Mucosa of stomach (tissue), 1 donor: ENCODE data around the gene TRMT2B.
A peak's percentile ranks its signal among the peaks of the same experiment; 100 is the strongest.

Source experiments
- H3K27me3 ChIP-seq: one replicate; pipeline ENCODE4 v1.7.0; 2013; ENCODE audit warnings: mild to moderate bottlenecking, low read length; ENCODE audit not compliant: control insufficient read depth, insufficient read depth
- H3K36me3 ChIP-seq: one replicate; pipeline ENCODE4 v1.7.0; 2013; ENCODE audit warnings: low read length; ENCODE audit not compliant: control insufficient read depth, insufficient read depth
- H3K4me1 ChIP-seq: one replicate; pipeline ENCODE4 v1.7.0; 2013; ENCODE audit warnings: mild to moderate bottlenecking, low read length; ENCODE audit not compliant: control insufficient read depth, insufficient read depth
- H3K4me3 ChIP-seq: one replicate; pipeline ENCODE4 v1.7.0; 2013; ENCODE audit warnings: low read length
- H3K9ac ChIP-seq: one replicate; pipeline ENCODE4 v1.7.0; 2013; ENCODE audit warnings: mild to moderate bottlenecking, low read length, moderate library complexity
- H3K9me3 ChIP-seq: one replicate; pipeline ENCODE4 v1.7.0; 2013; ENCODE audit warnings: mild to moderate bottlenecking, low read length, moderate library complexity; ENCODE audit not compliant: control insufficient read depth
- donor health status: Pancreatic carcinoma.

TRMT2B gene, protein sequence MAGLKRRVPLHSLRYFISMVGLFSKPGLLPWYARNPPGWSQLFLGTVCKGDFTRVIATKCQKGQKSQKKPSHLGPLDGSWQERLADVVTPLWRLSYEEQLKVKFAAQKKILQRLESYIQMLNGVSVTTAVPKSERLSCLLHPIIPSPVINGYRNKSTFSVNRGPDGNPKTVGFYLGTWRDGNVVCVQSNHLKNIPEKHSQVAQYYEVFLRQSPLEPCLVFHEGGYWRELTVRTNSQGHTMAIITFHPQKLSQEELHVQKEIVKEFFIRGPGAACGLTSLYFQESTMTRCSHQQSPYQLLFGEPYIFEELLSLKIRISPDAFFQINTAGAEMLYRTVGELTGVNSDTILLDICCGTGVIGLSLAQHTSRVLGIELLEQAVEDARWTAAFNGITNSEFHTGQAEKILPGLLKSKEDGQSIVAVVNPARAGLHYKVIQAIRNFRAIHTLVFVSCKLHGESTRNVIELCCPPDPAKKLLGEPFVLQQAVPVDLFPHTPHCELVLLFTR

DNA sequence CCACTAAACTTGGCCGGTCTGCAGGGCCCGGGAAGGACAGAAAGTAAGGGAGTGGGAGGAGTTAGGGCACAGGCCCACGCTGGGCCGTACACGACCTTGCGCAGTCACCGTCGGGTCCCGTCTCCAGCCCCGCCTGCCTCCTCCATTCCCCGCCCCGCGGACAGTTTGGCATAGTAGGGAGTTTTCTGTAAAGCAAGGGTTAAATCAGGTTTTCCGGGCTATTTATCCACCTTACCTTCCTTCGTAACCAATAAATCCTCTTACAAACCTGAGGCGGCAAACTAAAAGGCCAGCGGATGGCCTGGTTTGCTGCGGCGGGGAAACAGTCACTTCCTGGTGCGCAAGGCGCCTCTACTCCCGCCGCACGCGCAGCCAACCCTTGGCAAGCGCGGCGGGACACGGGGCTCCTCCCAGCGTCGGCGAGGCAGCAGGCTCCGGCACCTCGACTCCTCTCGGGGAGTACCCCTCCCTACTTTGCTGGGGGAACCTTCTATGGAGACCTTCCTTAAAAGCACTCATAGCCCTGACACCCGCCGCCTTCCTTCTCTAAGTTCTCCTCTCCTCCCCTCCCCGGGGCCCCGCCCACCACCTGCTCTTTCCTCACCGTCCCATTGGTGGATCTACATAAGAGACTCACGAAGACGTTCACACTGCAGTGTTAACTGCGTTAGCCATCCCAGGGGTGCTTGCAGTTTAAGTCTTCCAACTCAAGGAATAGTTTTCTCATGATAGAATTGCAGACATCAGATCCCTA, at the start of gene TRMT2B:
Gene TRMT2B, minus strand, starts transcription at position 563 of the 754 bp plus-strand sequence. CDS start 9,822 bp downstream, outside the sequence.
- Histone ChIP-seq H3K4me3 (peak within 1 kb of the TSS; percentile 40), H3K4me1 (no peaks in the 10 kb centered on the region), H3K27me3 (no peaks in the 10 kb centered on the region), H3K9ac (peak within 1 kb of the TSS; percentile 84), H3K36me3 (no peaks in the 10 kb centered on the region), H3K9me3 (no peaks in the 10 kb centered on the region)

DNA sequence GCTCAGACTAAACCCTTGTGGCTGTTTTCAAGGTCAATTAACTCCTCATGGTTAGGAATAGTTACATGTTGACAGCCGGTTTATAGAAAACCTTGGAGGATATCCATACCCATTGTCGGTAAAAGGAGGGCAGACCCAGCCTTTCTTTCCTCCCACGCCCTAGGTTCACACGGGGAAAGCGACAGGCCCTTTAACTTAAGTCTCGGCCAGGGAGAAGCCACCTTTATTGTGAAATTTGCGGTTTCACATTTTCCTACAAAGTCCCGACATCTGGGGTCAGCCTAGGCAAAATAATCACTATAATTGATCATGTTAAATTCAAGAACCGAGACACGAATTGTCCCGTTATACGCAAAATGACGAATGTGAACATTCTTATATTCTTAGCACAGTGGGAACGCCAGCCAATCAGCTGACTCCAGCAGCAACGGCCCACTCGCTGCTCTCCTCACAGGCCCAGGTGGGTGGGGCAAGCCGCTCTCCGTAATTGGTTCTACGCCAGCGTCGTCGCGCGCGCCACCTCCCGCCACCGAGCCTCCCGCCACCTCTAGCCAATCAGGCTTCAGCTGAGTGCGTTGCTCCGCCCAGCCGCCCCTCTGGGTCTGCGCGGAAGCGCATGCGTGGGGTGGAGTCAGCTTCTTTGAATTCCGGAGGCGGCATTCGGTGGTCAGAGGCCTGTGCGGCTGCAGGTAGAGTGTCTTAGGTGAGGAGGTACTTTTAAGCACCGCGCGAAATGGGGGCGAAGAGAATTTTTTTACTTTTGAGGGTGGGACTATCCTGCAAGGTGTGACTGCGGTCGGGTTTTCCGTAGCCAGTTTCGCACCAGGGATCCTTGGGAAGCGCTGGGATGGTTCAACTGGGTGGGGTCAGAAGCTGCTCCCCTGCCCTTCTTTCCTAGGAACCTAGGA, 45.9 kb upstream of the TRMT2B start, which contains the start of gene CENPI:
Gene CENPI, plus strand, starts transcription at position 659 of the 908 bp plus-strand sequence. CDS start 2,867 bp downstream, outside the sequence.
- no peaks in the 10 kb centered on the region for H3K9me3 ChIP-seq
- peak within 1 kb of the TSS; percentile 60 for H3K4me3 ChIP-seq
- H3K4me1 ChIP-seq = peaks cover 3% of the 10 kb centered on the region
- peak within 1 kb of the TSS; percentile 64 for H3K9ac ChIP-seq
- H3K36me3 ChIP-seq = no peaks in the 10 kb centered on the region
- H3K27me3 ChIP-seq = no peaks in the 10 kb centered on the region

DNA sequence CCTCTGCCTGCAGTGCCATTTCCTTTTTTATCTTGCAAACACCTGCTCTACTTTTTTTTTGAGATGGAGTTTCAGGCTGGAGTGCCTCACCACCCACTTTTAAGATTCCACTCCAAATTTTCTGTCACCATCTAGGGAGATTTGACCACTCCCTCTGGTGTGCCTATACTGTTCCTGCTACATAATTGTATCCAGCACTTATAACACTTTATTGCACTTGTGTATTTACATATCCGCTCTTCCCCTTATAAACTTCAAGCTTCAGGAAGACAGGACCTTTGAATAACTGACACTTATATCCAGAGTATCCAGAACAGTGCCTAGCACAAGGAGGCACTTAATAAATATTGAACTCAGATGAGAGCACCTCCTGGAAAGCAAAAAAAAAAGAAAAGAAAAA, 39.9 kb upstream of the TRMT2B start:
- H3K4me3 ChIP-seq = no peak overlapping the region
- no peaks in the 10 kb centered on the region for H3K27me3 ChIP-seq
- no peaks in the 10 kb centered on the region for H3K36me3 ChIP-seq
- H3K4me1 ChIP-seq = no peaks in the 10 kb centered on the region
- no peaks in the 10 kb centered on the region for H3K9me3 ChIP-seq
- no peak overlapping the region for H3K9ac ChIP-seq

DNA sequence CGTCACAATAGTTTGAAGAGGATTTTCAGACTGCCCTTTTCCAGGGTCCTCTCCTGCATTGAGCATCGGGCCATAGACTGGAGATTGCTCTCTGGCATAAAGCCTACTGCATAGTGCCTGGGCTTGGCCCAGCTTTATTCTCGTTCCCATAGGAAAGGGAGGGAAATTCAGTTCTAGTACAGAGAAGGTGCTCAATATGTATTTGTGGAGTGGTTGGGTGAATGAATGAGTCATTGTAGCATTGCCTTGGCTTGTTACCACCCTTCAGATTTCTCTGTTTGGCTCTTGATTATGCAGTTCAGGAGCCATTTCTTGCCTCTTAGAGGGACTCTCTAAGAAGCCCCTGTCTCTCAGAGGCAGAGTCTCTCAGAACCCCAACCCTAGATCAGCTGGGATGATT, 29.3 kb upstream of the TRMT2B start:
- Histone ChIP-seq H3K27me3 (no peaks in the 10 kb centered on the region), H3K4me3 (no peak overlapping the region), H3K9me3 (no peaks in the 10 kb centered on the region), H3K36me3 (no peaks in the 10 kb centered on the region), H3K4me1 (no peaks in the 10 kb centered on the region), H3K9ac (no peak overlapping the region)

DNA sequence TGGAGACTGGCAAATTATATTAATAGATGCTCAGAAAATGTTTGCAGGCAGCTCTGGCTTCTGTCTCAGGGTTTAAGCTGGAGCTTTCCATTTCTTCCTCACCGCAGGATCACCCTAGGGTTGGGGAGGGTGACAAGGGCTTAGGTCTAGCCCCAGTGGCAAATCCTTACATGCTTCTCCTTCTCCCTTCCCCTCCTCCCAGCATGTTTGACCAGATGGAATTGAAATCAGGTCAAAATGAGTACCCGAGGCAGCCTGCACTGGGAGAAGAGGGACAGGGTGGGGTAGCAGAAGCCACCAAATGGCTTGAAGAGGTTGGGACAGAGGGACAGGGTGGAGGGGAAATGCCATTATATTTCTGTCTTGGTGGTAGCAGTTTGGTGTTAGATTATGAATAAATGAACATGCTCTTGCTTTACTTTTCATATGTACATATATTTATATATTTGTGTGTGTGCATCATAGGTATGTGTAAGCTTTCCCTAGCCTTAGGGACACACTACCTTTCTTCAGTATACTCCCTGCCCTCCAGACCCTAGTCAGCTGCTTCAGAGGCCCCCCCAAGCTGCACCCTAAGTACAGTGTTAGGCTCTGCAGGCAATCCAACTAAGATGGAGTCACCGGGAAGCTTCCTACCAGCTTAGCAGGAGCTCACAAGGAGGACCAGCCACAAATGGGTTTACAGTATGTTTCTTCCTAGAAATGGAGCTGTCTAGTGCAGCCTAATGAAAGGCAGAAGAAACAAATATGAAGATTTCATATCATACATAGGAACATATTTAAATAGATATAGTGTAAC, 28.6 kb upstream of the TRMT2B start:
- H3K4me3 ChIP-seq = no peak overlapping the region
- no peaks in the 10 kb centered on the region for H3K4me1 ChIP-seq
- no peaks in the 10 kb centered on the region for H3K27me3 ChIP-seq
- no peaks in the 10 kb centered on the region for H3K9me3 ChIP-seq
- no peak overlapping the region for H3K9ac ChIP-seq
- H3K36me3 ChIP-seq = no peaks in the 10 kb centered on the region

DNA sequence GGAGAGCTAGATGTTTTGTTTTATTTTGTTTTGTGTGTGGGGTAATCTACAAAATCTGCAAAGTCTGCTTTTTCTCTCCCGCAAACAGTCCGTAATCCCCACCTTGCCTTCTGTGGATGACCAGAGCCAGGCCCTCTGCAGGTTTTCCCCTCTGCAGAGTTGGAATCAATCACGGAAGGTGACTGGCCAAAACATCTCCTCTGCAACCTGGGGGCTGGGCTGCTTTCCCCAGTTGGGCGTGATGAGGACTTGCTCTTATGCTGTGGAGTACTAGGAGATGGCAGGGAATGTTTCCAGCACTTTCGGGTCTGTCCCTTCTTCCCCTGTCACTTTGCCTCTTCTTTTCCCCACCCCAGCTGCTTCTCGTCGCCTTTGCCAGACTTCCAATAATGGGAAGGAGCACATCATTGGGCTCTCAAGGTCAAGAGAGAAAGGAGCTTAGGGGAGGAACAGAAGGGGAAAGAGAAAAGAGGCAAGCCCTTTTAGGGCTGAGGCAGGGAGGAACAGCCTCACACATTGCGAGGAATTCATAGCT, 27.9 kb upstream of the TRMT2B start:
- Histone ChIP-seq H3K27me3 (no peaks in the 10 kb centered on the region), H3K9ac (no peak overlapping the region), H3K36me3 (no peaks in the 10 kb centered on the region), H3K4me3 (no peak overlapping the region), H3K9me3 (no peaks in the 10 kb centered on the region), H3K4me1 (no peaks in the 10 kb centered on the region)

DNA sequence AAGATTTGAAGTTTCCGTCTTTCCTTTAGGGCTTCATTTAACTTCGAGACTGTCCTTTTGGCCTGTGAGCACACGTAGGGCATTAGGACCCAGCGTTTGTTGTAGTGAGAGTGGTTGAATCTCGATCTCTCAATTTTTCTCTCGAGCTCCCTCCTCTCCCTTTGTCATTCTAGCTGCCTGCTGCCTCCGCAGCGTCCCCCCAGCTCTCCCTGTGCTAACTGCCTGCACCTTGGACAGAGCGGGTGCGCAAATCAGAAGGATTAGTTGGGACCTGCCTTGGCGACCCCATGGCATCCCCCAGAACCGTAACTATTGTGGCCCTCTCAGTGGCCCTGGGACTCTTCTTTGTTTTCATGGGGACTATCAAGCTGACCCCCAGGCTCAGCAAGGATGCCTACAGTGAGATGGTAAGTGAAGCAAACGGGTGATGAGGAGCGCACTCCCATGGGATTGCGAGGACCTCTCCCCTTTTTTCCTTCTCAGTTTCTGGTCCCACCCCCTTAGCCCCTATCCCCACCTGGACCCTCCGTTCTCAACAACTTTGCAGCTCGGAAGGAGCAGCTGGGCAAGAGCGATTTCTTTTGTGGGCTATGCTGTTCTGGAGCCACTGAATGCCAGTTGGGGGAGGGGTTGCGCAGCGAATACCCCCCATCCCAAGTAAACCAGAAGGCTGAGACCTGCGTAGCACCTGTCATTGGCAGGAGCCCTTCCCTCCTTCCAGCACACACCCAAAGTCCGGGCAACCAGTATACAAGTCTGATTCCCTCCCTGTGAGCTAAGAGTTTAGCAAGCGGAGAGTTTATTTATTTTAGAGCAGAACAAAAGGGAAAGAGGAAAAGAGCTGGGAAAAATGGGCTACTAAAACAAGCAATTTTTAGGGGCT, 27.0 kb upstream of the TRMT2B start, which contains the start of gene TMEM35A:
Gene TMEM35A, plus strand, starts transcription at position 164 of the 883 bp plus-strand sequence. Its CDS starts 124 bp downstream, at position 288.
- no peak within 1 kb of the TSS for H3K9ac ChIP-seq
- no peaks in the 10 kb centered on the region for H3K4me1 ChIP-seq
- no peaks in the 10 kb centered on the region for H3K36me3 ChIP-seq
- H3K4me3 ChIP-seq = no peak within 1 kb of the TSS
- no peaks in the 10 kb centered on the region for H3K9me3 ChIP-seq
- no peaks in the 10 kb centered on the region for H3K27me3 ChIP-seq

DNA sequence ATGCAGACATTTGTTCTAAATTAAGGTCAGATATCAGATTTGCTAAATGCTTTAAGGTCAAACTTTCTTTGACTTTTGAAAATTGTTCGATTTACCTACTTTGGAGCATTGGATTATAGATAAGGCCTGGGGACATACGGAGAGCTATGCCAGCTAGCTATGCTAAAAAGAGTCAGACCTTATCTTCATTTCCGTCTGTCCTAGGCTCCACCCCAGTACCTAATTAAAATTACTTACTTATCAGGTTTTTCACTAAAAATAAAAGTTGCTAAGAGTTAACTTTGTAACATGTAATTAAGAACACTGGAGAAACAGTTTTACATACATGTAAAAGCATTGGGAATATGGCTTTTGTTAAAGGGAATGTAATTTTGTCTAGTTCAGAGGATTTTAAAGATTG, 19.7 kb upstream of the TRMT2B start:
- Histone ChIP-seq H3K27me3 (no peaks in the 10 kb centered on the region), H3K4me1 (no peaks in the 10 kb centered on the region), H3K9ac (no peak overlapping the region), H3K4me3 (no peak overlapping the region), H3K9me3 (no peaks in the 10 kb centered on the region), H3K36me3 (no peaks in the 10 kb centered on the region)

DNA sequence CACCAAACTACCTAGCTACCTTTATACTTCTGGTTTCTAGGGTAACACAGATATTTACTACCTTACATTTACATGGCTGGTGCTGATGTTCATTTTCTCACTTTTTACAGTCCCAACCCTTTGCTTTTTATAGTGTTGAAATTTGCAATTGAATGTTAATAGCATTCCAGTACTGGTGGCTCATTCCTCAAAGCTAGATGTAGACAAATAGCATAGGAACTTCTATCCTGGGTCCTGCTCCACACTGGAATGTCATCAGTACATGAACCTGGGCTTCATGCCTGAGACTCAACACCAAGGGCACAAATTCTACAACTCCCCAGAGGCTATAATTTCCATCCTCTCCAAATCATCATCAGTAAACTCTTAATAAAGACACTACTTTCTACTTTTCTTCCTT, 10.3 kb upstream of the TRMT2B start:
- H3K4me1 ChIP-seq = no peaks in the 10 kb centered on the region
- no peak overlapping the region for H3K9ac ChIP-seq
- no peaks in the 10 kb centered on the region for H3K27me3 ChIP-seq
- no peaks in the 10 kb centered on the region for H3K36me3 ChIP-seq
- no peaks in the 10 kb centered on the region for H3K9me3 ChIP-seq
- H3K4me3 ChIP-seq = no peak overlapping the region

DNA sequence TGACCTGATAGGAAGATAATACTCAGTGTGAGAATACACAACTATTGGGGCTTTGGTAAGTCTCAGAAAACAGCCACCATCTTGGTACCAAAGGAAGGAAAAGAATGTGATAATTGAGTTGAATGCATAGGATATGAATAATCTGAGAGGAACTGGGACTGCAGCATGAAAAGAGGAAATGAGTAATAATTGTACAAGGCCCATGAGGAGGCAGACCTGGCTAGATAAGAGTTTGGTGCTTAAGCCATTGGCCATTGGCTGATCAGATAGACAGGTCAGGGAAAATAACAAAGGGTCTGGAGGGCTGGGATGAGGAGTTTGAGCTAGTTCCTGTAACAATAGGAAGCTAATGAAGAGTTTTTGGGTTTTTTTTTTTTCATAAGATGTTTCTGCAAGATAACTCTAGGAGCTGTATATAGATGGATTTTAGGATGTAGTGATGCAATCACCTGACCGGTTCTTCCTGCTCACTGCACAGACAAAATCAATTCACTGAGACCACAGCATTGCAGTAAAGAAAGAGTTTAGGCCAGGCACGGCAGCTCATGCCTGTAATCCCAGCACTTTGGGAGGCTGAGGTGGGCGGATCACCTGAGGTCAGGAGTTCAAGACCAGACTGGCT, 5.3 kb upstream of the TRMT2B start:
- Histone ChIP-seq H3K9ac (no peak overlapping the region), H3K27me3 (no peaks in the 10 kb centered on the region), H3K9me3 (no peaks in the 10 kb centered on the region), H3K4me3 (no peak overlapping the region), H3K4me1 (no peaks in the 10 kb centered on the region), H3K36me3 (no peaks in the 10 kb centered on the region)
